ENCODE data around the gene LSS. TPM values are rescaled to one million over a fixed set of nuclear protein-coding genes. Genes with fewer than 3 reads are reported as not detected.
"Not testable (repeated sequence)": the region's sequence is repeated elsewhere in the genome, so short reads cannot be mapped to it uniquely, and the experiment has no call there.

LSS gene
- total RNA-seq, 4 donors from 2014 or later: 60.8 to 165 (median 81.7) TPM

DNA sequence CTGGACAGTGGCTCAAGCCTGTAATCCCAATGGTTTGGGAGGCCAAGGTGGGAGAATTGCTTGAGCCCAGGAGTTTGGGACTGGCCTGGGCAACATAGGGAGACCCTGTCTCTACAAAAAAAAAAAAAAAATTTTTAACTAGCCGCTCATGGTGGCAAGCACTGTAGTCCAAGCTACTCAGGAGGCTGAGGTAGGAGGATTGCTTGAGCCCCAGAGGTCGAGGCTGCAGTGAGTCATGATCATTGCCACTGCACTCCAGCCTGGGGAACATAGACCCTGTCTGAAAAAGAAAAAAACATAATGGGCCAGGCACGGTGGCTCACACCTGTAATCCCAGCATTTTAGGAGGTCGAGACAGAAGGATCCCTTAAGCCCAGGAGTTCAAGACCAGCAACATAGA is 49.6 kb downstream of the LSS start:
- H3K4me3 ChIP-seq (ENCODE audit: low read depth, poor library complexity, severe bottlenecking): no peak overlapping the region
- intact Hi-C loops (cut with DNase I; ENCODE audit: low total_unique reads): no loop called here
- no peak for DNase-seq (ENCODE audit: low spot score in 2 of 2)
- 75 to 98% methylated on average over 4 of the region's 4 CpGs for WGBS, 2 donors
- no peak for TF ChIP-seq POLR2A (IDR thresholded peaks at IDR 0.05)
- TF ChIP-seq, protein P1, sequence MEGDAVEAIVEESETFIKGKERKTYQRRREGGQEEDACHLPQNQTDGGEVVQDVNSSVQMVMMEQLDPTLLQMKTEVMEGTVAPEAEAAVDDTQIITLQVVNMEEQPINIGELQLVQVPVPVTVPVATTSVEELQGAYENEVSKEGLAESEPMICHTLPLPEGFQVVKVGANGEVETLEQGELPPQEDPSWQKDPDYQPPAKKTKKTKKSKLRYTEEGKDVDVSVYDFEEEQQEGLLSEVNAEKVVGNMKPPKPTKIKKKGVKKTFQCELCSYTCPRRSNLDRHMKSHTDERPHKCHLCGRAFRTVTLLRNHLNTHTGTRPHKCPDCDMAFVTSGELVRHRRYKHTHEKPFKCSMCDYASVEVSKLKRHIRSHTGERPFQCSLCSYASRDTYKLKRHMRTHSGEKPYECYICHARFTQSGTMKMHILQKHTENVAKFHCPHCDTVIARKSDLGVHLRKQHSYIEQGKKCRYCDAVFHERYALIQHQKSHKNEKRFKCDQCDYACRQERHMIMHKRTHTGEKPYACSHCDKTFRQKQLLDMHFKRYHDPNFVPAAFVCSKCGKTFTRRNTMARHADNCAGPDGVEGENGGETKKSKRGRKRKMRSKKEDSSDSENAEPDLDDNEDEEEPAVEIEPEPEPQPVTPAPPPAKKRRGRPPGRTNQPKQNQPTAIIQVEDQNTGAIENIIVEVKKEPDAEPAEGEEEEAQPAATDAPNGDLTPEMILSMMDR (IDR thresholded peaks at IDR 0.05): no peak

DNA sequence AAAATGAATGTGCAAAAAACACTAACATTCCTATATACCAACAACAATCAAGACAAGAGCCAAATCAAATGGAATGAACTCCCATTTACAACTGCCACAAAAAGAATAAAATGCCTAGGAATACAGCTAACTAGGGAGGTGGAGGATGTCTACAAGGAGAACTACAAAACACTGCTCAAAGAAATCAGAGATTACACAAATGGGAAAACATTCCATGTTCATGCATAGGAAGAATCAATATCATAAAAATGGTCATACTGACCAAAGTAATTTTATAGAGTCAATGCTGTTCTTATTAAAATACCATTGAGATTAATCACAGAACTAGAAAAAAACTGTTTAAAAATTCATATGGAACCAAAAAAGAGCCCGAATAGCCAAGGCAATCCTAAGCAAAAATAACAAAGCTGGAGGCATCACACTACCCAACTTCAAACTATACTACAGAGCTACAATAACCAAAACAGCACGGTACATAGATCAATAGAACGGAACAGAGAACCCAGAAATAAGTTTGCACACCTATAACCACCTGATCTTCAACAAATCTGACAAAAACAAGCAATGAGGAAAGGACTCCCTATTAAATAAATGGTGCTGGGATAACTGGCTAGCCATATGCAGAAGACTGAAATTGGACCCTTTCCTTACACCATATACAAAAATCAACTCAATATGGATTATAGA is 52.0 kb downstream of the LSS start:
- DNase-seq (ENCODE audit: low spot score in 2 of 2); intact Hi-C loops (cut with DNase I; ENCODE audit: low total_unique reads); H3K4me3 ChIP-seq (ENCODE audit: low read depth, poor library complexity, severe bottlenecking): not testable (repeated sequence)
- 91% methylated on average over 3 of the region's 3 CpGs for WGBS, 2 donors

DNA sequence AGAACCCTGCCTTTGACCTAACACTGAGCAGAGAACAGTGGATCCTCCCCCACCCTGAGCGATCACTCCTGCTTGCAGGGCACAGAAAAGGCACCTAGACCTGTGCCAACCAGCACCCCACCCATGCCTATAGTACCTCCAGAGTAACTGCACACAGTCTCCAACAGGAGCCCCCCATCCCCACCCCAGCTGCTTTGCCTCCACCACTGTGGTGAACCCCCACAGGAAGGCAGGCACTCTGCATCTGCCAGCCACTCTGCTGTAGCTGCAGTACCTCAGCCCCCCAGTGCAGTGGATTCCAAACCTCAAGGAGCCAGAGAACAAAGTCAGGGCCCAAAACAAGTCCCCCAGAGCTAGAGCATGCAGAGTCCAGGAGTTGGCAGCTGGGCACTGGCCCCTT is 55.0 kb downstream of the LSS start:
- intact Hi-C loops (cut with DNase I; ENCODE audit: low total_unique reads): no loop called here
- WGBS, 2 donors: 86 to 100% methylated on average over 1 of the region's 1 CpG
- H3K4me3 ChIP-seq (ENCODE audit: low read depth, poor library complexity, severe bottlenecking): no peak overlapping the region
- TF ChIP-seq, protein P1 (IDR thresholded peaks at IDR 0.05): no peak
- no peak for TF ChIP-seq POLR2A (IDR thresholded peaks at IDR 0.05)
- peak in 1 of 2 donors; percentile 70 for DNase-seq (ENCODE audit: low spot score in 2 of 2)

DNA sequence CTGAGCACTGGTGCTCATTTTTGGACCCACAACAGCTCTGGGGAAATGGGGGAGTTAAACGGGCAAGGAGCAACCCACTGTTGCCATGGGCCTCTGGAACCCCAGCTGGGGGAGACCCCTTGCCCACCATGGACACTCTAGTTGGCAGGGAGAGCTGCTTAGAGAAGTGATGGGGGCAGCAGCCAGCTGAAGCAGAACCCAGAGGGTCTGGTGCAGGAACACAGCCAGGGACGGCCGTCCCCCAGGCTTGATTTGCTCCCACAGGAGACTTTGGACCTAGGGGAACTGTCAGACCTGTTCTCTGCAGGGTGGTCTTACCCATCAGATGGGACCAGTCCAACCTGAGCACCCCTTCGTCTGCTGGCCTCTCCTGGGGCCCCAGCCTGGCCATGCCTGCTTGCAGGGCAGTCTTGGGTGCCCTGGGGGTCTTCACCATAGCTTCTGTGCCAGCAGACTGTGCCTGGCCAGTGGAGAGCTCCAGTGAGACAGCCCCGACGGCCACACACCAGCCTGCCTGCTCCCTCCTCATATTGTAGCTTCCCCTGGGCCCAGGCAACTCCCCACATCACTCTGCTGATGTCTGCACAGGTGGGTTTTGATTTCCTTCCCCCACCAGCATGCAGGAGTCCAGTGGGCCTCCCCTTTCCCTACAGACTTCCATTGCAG is 55.6 kb downstream of the LSS start:
- intact Hi-C loops (cut with DNase I; ENCODE audit: low total_unique reads): no loop called here
- 89 to 96% methylated on average over 5 of the region's 6 CpGs for WGBS, 2 donors
- DNase-seq (ENCODE audit: low spot score in 2 of 2): peak in 1 of 2 donors; percentile 79

DNA sequence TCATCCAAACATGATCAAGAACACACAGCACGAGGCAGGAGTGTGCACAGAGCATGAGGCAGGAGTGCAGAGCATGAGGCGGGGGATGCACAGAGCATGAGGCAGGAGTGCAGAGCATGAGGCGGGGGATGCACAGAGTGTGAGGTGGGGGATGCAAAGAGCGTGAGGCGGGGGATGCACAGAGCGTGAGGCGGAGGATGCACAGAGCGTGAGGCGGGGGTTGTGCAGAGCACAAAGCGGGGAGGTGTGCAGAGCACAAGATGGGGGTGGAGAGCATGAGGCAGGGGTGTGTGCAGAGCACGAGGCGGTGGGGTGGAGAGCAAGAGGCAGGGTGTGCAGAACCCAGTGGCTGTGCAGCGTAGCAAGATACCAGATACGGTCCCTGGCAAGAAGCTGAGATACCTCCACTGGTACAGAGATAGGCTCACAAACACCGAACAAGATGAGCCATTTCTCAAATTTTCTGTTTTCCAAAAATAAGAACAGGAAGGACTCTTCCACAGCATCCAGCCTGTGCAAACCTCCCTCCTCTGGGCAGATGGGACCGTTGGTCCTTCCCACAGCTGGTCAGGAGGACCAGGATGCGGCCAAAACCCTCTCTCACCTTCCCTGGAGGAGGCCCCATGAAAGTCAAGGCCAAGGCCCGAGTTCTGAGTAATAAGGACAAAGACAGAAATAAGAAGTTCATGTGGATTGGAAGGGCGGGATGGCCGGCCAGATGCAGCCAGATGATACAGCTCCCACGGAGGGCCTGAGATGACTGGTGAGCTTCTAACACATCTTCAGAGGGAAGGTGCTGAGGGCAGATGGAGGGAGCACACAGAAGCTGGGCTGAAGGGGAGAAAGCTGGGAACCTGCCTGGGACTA is 56.3 kb downstream of the LSS start:
- 83 to 86% methylated on average over 21 of the region's 21 CpGs for WGBS, 2 donors
- no peak for TF ChIP-seq POLR2A (IDR thresholded peaks at IDR 0.05)
- TF ChIP-seq, protein P1 (IDR thresholded peaks at IDR 0.05): no peak
- peak in 1 of 2 donors; percentile 54 for DNase-seq (ENCODE audit: low spot score in 2 of 2)
- H3K4me3 ChIP-seq (ENCODE audit: low read depth, poor library complexity, severe bottlenecking): no peak overlapping the region
- intact Hi-C loops (cut with DNase I; ENCODE audit: low total_unique reads): no loop called here

More for the DNA sequence above, 55.6 kb downstream of the LSS start:
- H3K4me3 ChIP-seq (ENCODE audit: low read depth, poor library complexity, severe bottlenecking): no peak overlapping the region
- no peak for TF ChIP-seq POLR2A (IDR thresholded peaks at IDR 0.05)
- TF ChIP-seq, protein P1 (IDR thresholded peaks at IDR 0.05): no peak

DNA sequence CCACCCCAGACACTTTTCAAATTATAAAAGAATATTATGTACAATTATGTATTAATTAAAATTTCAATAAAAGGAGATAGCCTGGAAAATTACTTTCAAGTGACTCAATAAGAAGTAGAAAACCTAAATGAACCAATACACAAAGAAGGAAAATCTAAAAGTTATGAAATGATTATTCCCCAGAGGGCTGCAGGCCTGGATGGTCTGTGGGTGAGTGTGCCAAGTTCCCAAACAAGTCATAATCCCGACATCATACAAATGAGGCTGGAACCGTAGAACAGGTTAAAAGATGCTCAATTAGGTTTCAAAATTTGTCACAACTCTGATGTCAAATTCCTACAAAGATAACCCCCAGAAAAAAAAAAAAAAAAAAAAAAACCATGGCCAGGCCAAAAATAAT is 57.0 kb downstream of the LSS start:
- intact Hi-C loops (cut with DNase I; ENCODE audit: low total_unique reads): no loop called here
- no peak for TF ChIP-seq POLR2A (IDR thresholded peaks at IDR 0.05)
- TF ChIP-seq, protein P1 (IDR thresholded peaks at IDR 0.05): no peak
- 24 to 50% methylated on average over 2 of the region's 2 CpGs for WGBS, 2 donors
- H3K4me3 ChIP-seq (ENCODE audit: low read depth, poor library complexity, severe bottlenecking): no peak overlapping the region
- peak in 1 of 2 donors; percentile 53 for DNase-seq (ENCODE audit: low spot score in 2 of 2)

DNA sequence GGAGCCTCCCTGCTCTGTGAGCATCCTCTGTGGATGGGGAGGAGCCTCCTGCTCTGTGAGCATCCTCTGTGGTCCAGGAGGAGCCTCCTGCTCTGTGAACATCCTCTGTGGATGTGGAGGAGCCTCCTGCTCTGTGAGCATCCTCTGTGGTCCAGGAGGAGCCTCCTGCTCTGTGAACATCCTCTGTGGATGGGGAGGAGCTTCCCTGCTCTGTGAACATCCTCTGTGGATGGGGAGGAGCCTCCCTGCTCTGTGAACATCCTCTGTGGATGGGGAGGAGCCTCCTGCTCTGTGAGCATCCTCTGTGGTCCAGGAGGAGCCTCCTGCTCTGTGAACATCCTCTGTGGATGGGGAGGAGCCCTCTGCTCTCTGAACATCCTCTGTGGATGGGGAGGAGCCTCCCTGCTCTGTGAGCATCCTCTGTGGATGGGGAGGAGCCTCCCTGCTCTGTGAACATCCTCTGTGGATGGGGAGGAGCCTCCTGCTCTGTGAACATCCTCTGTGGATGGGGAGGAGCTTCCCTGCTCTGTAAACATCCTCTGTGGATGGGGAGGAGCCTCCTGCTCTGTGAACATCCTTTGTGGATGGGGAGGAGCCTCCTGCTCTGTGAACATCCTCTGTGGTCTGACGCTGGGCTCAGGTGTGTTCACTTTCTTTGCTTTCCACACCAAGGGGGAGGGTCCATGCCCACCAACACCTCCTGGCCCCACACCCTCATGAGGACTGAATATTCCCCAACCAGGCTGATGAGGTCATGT is 58.0 kb downstream of the LSS start:
- H3K4me3 ChIP-seq (ENCODE audit: low read depth, poor library complexity, severe bottlenecking); intact Hi-C loops (cut with DNase I; ENCODE audit: low total_unique reads): not testable (repeated sequence)
- DNase-seq (ENCODE audit: low spot score in 2 of 2): peak in 1 of 2 donors; percentile 69
- 73 to 100% methylated on average over 1 of the region's 1 CpG for WGBS, 2 donors

Data from lower leg skin (tissue), 4 donors.